MM.1S (cell line): Measurements from ENCODE around the gene PPP2R5C.
"Not testable (repeated sequence)": the region's sequence is repeated elsewhere in the genome, so short reads cannot be mapped to it uniquely, and the experiment has no call there.

Experiments
- DNase-seq: peaks from one replicate; pipeline ENCODE4 v3.0.0-alpha.2; 2015
- H2AFZ ChIP-seq: fragments of 300-600 bp; sonication (generic); 2 replicates; pipeline ENCODE4 v1.6.0; 2016; ENCODE audit warnings: antibody characterized with exemption, low read length
- H3F3A ChIP-seq: fragments of 300-600 bp; sonication (generic); 2 replicates; pipeline ENCODE4 v1.6.1; 2016; ENCODE audit warnings: mild to moderate bottlenecking, antibody characterized with exemption, low read length, moderate library complexity, mixed read lengths; ENCODE audit not compliant: insufficient read depth
- H3K27ac ChIP-seq: fragments of 300-600 bp; sonication (generic); 2 replicates; pipeline ENCODE4 v1.5.1; 2016; ENCODE audit warnings: mild to moderate bottlenecking, low read length
- H3K27me3 ChIP-seq: fragments of 300-600 bp; sonication (generic); replicated peaks from 2 replicates; pipeline ENCODE4 v1.6.0; 2016; ENCODE audit warnings: low read length; ENCODE audit not compliant: insufficient read depth
- H3K36me3 ChIP-seq: fragments of 300-600 bp; sonication (generic); replicated peaks from 2 replicates; pipeline ENCODE4 v1.6.1; 2016; ENCODE audit warnings: mild to moderate bottlenecking, low read length, mixed read lengths; ENCODE audit not compliant: insufficient read depth
- H3K4me1 ChIP-seq: fragments of 300-600 bp; sonication (generic); 2 replicates; pipeline ENCODE4 v1.6.1; 2016; ENCODE audit warnings: low read length, mixed read lengths
- H3K4me2 ChIP-seq: fragments of 300-600 bp; sonication (generic); 2 replicates; pipeline ENCODE4 v1.6.0; 2016; ENCODE audit warnings: low read depth, low read length
- H3K4me3 ChIP-seq: fragments of 300-600 bp; sonication (generic); 2 replicates; pipeline ENCODE4 v1.5.1; 2016; ENCODE audit warnings: low read length, mixed read lengths
- H3K79me2 ChIP-seq: fragments of 300-600 bp; sonication (generic); 2 replicates; pipeline ENCODE4 v1.6.1; 2016; ENCODE audit warnings: mixed run types, low read length, mixed read lengths
- H3K9ac ChIP-seq: fragments of 300-600 bp; sonication (generic); 2 replicates; pipeline ENCODE4 v1.6.1; 2016; ENCODE audit warnings: low read length, mixed read lengths
- H3K9me2 ChIP-seq: fragments of 300-600 bp; sonication (generic); replicated peaks from 2 replicates; pipeline ENCODE4 v1.6.1; 2016; ENCODE audit warnings: mild to moderate bottlenecking, low read length, mixed read lengths; ENCODE audit not compliant: insufficient read depth
- H3K9me3 ChIP-seq: fragments of 300-600 bp; sonication (generic); replicated peaks from 2 replicates; pipeline ENCODE4 v1.6.1; 2016; ENCODE audit warnings: mild to moderate bottlenecking, low read length, mixed read lengths; ENCODE audit not compliant: insufficient read depth
- H4K20me1 ChIP-seq: fragments of 300-600 bp; sonication (generic); 2 replicates; pipeline ENCODE4 v1.6.1; 2016; ENCODE audit warnings: mild to moderate bottlenecking, low read length, moderate library complexity, mixed read lengths; ENCODE audit not compliant: insufficient read depth
- CTCF ChIP-seq: fragments of 300-600 bp; sonication (generic); IDR thresholded peaks from 2 replicates; pipeline ENCODE4 v1.5.1; 2016; ENCODE audit warnings: antibody characterized with exemption, low read length, mixed read lengths
- EZH2 ChIP-seq: fragments of 300-600 bp; sonication (generic); optimal IDR thresholded peaks from 2 replicates; pipeline ENCODE3; 2017; ENCODE audit warnings: low read depth, mild to moderate bottlenecking, antibody characterized with exemption, low read length, mixed read lengths
- EZH2phosphoT487 ChIP-seq: fragments of 300-600 bp; sonication (generic); IDR thresholded peaks from 2 replicates; pipeline ENCODE4 v1.6.1; 2018; ENCODE audit warnings: antibody characterized with exemption, low read length

Gene PPP2R5C

GRCh38 chr14:101743701-101744100 is 17.8 kb upstream of the PPP2R5C start:
- Histone ChIP-seq H3K4me2 (no peak overlapping the region), H3K79me2 (no peaks in the 10 kb centered on the region)

GRCh38 chr14:101744382-101744781 is 17.1 kb upstream of the PPP2R5C start:
- not testable (repeated sequence) for H3K9me2 ChIP-seq, H3K4me3 ChIP-seq, H3K79me2 ChIP-seq, H3K4me2 ChIP-seq, H3K27me3 ChIP-seq, H3K9ac ChIP-seq, H4K20me1 ChIP-seq, H3K9me3 ChIP-seq, H3K36me3 ChIP-seq, H2AFZ ChIP-seq, H3K27ac ChIP-seq, H3K4me1 ChIP-seq, H3F3A ChIP-seq, DNase-seq

More at GRCh38 chr14:101743701-101744100, 17.8 kb upstream of the PPP2R5C start:
- Histone ChIP-seq H3K4me1 (no peaks in the 10 kb centered on the region), H3K9me2 (no peaks in the 10 kb centered on the region), H3K27me3 (no peaks in the 10 kb centered on the region), H3K9ac (no peak overlapping the region), H2AFZ (no peak overlapping the region), H3K9me3 (no peaks in the 10 kb centered on the region), H3K36me3 (no peaks in the 10 kb centered on the region), H3F3A (no peaks in the 10 kb centered on the region), H3K27ac (no peak overlapping the region), H3K4me3 (no peak overlapping the region), H4K20me1 (no peaks in the 10 kb centered on the region)
- DNase-seq = no peak
- TF ChIP-seq EZH2 (no peak), CTCF (no peak), EZH2phosphoT487 (no peak)

DNA sequence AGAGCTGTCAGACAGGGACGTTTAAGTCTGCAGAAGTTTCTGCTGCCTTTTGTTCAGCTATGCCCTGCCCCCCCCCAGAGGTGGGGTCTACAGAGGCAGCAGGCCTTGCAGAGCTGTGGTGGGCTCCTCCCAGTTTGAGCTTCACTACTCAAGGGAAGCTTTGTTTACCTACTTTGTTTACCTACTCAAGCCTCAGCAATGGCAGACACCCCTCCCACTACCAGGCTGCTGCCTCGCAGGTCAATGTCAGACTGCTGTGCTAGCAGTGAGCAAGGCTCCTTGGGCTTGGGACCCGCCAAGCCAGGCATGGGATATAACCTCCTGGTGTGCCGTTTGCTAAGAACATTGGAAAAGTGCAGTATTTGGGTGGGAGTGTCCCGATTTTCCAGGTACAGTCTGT is 11.8 kb upstream of the PPP2R5C start:
- not testable (repeated sequence) for H3K79me2 ChIP-seq, H3K4me2 ChIP-seq, H3K27ac ChIP-seq, H3K9ac ChIP-seq, H3K27me3 ChIP-seq, H2AFZ ChIP-seq, H4K20me1 ChIP-seq, H3K4me3 ChIP-seq, H3K9me3 ChIP-seq, H3K4me1 ChIP-seq, H3K36me3 ChIP-seq, H3F3A ChIP-seq, H3K9me2 ChIP-seq, DNase-seq

- H3K36me3 ChIP-seq = no peaks in the 10 kb centered on the region
- H3K9me2 ChIP-seq = no peaks in the 10 kb centered on the region
- no peak for TF ChIP-seq CTCF
- no peak for TF ChIP-seq EZH2
- TF ChIP-seq EZH2phosphoT487 = no peak
- H3F3A ChIP-seq = no peaks in the 10 kb centered on the region
- no peaks in the 10 kb centered on the region for H3K79me2 ChIP-seq
- no peak overlapping the region for H3K27ac ChIP-seq
- H3K27me3 ChIP-seq = no peaks in the 10 kb centered on the region
- H3K4me1 ChIP-seq = no peaks in the 10 kb centered on the region
- H3K9me3 ChIP-seq = no peaks in the 10 kb centered on the region
- H3K4me2 ChIP-seq = no peak overlapping the region
- H3K9ac ChIP-seq = no peak overlapping the region
- DNase-seq = no peak
- no peak overlapping the region for H2AFZ ChIP-seq
- no peak overlapping the region for H3K4me3 ChIP-seq
- H4K20me1 ChIP-seq = no peaks in the 10 kb centered on the region
Observed at GRCh38 chr14:101754893-101755292, 6.6 kb upstream of the PPP2R5C start.
